SK-N-SH treated with all-trans-retinoic acid at 6 μM for 48 hours (cell line): Measurements from ENCODE around the gene TUSC1.
A peak's percentile ranks its signal among the peaks of the same experiment; 100 is the strongest.

Experiments
- ATAC-seq: fragments of 200-7000 bp; cut with Tn5 transposase; 3 replicates; pipeline ENCODE4 v1.9.1; 2020; ENCODE audit warnings: mild to moderate bottlenecking, moderate library complexity
- ARNTL ChIP-seq: fragments of 450-650 bp; formaldehyde crosslinking; IDR thresholded peaks from 2 replicates; pipeline ENCODE4 v1.5.0; 2020; ENCODE audit warnings: low read depth, mild to moderate bottlenecking, moderate library complexity, borderline replicate concordance
- BACH2 ChIP-seq: fragments of 250-450 bp; sonication (Bioruptor Pico); IDR thresholded peaks from 2 replicates; pipeline ENCODE4 v1.9.0; 2021; ENCODE audit warnings: mild to moderate bottlenecking, borderline replicate concordance
- ESRRG ChIP-seq: fragments of 250-450 bp; sonication (Bioruptor Pico); IDR thresholded peaks from 2 replicates; pipeline ENCODE4 v1.6.1; 2021; ENCODE audit warnings: mild to moderate bottlenecking
- ISL1 ChIP-seq: fragments of 250-450 bp; sonication (Bioruptor Pico); IDR thresholded peaks from 2 replicates; pipeline ENCODE4 v2.1.2; 2022; ENCODE audit warnings: mild to moderate bottlenecking, moderate library complexity
- OSR1 ChIP-seq: fragments of 250-450 bp; sonication (Bioruptor Pico); IDR thresholded peaks from 2 replicates; pipeline ENCODE4 v1.8.0; 2022; ENCODE audit warnings: moderate library complexity, mild to moderate bottlenecking, inconsistent platforms
- RARB ChIP-seq: fragments of 250-450 bp; sonication (Bioruptor Pico); IDR thresholded peaks from 2 replicates; pipeline ENCODE4 v1.8.0; 2021; ENCODE audit warnings: mild to moderate bottlenecking, moderate library complexity
- TCF4 ChIP-seq: fragments of 250-450 bp; sonication (Bioruptor Pico); IDR thresholded peaks from 2 replicates; pipeline ENCODE4 v1.8.0; 2021; ENCODE audit warnings: mild to moderate bottlenecking, moderate library complexity, borderline replicate concordance
- TOX ChIP-seq: fragments of 250-450 bp; sonication (Bioruptor Pico); IDR thresholded peaks from 2 replicates; pipeline ENCODE4 v1.8.0; 2021; ENCODE audit warnings: mild to moderate bottlenecking, moderate library complexity, borderline replicate concordance
- ZC3H10 ChIP-seq: fragments of 250-450 bp; sonication (Bioruptor Pico); IDR thresholded peaks from 2 replicates; pipeline ENCODE4 v1.5.1; 2021; ENCODE audit warnings: mild to moderate bottlenecking, moderate library complexity
- ZFP3 ChIP-seq: fragments of 250-450 bp; sonication (Bioruptor Pico); IDR thresholded peaks from 2 replicates; pipeline ENCODE4 v1.5.0; 2020; ENCODE audit warnings: mild to moderate bottlenecking, moderate library complexity
- ZNF565 ChIP-seq: fragments of 450-650 bp; formaldehyde crosslinking; conservative IDR thresholded peaks from 2 replicates; pipeline ENCODE4 v1.5.0; 2020; ENCODE audit warnings: low read depth, mild to moderate bottlenecking, moderate library complexity
- ZNF70 ChIP-seq: fragments of 450-650 bp; formaldehyde crosslinking; IDR thresholded peaks from 2 replicates; pipeline ENCODE4 v1.5.0; 2020; ENCODE audit warnings: mild to moderate bottlenecking, moderate library complexity
- ZNF8 ChIP-seq: fragments of 450-650 bp; formaldehyde crosslinking; IDR thresholded peaks from 2 replicates; pipeline ENCODE4 v1.5.0; 2020; ENCODE audit warnings: mild to moderate bottlenecking, moderate library complexity
- TF ChIP-seq, protein P1 (sequence below): fragments of 250-450 bp; sonication (Bioruptor Pico); IDR thresholded peaks from 2 replicates; pipeline ENCODE4 v1.5.1; 2021; ENCODE audit warnings: mild to moderate bottlenecking, moderate library complexity
- TF ChIP-seq, protein P2 (sequence below): fragments of 250-450 bp; sonication (Bioruptor Pico); IDR thresholded peaks from 2 replicates; pipeline ENCODE4 v1.8.0; 2020; ENCODE audit warnings: mild to moderate bottlenecking, moderate library complexity, borderline replicate concordance
- TF ChIP-seq, protein P3 (sequence below): fragments of 250-450 bp; sonication (Bioruptor Pico); IDR thresholded peaks from 2 replicates; pipeline ENCODE4 v1.5.1; 2020; ENCODE audit warnings: low read depth, mild to moderate bottlenecking, moderate library complexity
- TF ChIP-seq, protein P4 (sequence below): fragments of 250-450 bp; sonication (Bioruptor Pico); IDR thresholded peaks from 2 replicates; pipeline ENCODE4 v1.5.0; 2020; ENCODE audit warnings: mild to moderate bottlenecking, moderate library complexity

Gene TUSC1

DNA sequence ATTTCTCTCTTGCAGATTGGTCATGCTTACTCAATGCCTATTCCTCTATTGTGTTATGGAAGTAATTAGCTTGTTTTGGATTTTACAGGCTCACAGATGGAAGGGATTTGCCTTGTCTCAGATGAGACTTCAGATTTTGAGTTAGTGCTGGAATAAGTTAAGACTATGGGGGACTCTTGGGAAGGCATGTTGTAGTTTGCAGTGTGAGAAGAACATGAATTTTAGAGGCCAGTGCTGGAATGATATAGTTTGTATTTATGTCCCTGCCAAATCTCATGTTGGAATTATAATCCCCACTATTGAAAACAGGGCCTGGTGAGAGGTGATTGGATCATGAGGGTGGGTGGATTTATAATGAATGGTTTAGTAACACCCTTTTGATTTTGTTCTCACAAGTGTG is 6.1 kb upstream of the TUSC1 start:
- ATAC-seq = no peak
- no peak for TF ChIP-seq ZNF70
- TF ChIP-seq, protein P1, sequence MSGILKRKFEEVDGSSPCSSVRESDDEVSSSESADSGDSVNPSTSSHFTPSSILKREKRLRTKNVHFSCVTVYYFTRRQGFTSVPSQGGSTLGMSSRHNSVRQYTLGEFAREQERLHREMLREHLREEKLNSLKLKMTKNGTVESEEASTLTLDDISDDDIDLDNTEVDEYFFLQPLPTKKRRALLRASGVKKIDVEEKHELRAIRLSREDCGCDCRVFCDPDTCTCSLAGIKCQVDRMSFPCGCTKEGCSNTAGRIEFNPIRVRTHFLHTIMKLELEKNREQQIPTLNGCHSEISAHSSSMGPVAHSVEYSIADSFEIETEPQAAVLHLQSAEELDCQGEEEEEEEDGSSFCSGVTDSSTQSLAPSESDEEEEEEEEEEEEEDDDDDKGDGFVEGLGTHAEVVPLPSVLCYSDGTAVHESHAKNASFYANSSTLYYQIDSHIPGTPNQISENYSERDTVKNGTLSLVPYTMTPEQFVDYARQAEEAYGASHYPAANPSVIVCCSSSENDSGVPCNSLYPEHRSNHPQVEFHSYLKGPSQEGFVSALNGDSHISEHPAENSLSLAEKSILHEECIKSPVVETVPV (CRISPR knock-in tag) = no peak
- TF ChIP-seq ZNF565 = no peak
- TF ChIP-seq ESRRG = no peak
- no peak for TF ChIP-seq TCF4 (CRISPR knock-in tag)
- TF ChIP-seq RARB (CRISPR knock-in tag) = no peak
- TF ChIP-seq ZFP3 (CRISPR knock-in tag) = no peak
- TF ChIP-seq BACH2 = no peak
- TF ChIP-seq, protein P2, sequence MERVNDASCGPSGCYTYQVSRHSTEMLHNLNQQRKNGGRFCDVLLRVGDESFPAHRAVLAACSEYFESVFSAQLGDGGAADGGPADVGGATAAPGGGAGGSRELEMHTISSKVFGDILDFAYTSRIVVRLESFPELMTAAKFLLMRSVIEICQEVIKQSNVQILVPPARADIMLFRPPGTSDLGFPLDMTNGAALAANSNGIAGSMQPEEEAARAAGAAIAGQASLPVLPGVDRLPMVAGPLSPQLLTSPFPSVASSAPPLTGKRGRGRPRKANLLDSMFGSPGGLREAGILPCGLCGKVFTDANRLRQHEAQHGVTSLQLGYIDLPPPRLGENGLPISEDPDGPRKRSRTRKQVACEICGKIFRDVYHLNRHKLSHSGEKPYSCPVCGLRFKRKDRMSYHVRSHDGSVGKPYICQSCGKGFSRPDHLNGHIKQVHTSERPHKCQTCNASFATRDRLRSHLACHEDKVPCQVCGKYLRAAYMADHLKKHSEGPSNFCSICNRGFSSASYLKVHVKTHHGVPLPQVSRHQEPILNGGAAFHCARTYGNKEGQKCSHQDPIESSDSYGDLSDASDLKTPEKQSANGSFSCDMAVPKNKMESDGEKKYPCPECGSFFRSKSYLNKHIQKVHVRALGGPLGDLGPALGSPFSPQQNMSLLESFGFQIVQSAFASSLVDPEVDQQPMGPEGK (CRISPR knock-in tag) = no peak
- TF ChIP-seq TOX (CRISPR knock-in tag) = no peak
- no peak for TF ChIP-seq ARNTL (CRISPR knock-in tag)
- TF ChIP-seq, protein P3, sequence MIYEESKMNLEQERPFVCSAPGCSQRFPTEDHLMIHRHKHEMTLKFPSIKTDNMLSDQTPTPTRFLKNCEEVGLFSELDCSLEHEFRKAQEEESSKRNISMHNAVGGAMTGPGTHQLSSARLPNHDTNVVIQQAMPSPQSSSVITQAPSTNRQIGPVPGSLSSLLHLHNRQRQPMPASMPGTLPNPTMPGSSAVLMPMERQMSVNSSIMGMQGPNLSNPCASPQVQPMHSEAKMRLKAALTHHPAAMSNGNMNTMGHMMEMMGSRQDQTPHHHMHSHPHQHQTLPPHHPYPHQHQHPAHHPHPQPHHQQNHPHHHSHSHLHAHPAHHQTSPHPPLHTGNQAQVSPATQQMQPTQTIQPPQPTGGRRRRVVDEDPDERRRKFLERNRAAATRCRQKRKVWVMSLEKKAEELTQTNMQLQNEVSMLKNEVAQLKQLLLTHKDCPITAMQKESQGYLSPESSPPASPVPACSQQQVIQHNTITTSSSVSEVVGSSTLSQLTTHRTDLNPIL (CRISPR knock-in tag) = no peak
- TF ChIP-seq, protein P4, sequence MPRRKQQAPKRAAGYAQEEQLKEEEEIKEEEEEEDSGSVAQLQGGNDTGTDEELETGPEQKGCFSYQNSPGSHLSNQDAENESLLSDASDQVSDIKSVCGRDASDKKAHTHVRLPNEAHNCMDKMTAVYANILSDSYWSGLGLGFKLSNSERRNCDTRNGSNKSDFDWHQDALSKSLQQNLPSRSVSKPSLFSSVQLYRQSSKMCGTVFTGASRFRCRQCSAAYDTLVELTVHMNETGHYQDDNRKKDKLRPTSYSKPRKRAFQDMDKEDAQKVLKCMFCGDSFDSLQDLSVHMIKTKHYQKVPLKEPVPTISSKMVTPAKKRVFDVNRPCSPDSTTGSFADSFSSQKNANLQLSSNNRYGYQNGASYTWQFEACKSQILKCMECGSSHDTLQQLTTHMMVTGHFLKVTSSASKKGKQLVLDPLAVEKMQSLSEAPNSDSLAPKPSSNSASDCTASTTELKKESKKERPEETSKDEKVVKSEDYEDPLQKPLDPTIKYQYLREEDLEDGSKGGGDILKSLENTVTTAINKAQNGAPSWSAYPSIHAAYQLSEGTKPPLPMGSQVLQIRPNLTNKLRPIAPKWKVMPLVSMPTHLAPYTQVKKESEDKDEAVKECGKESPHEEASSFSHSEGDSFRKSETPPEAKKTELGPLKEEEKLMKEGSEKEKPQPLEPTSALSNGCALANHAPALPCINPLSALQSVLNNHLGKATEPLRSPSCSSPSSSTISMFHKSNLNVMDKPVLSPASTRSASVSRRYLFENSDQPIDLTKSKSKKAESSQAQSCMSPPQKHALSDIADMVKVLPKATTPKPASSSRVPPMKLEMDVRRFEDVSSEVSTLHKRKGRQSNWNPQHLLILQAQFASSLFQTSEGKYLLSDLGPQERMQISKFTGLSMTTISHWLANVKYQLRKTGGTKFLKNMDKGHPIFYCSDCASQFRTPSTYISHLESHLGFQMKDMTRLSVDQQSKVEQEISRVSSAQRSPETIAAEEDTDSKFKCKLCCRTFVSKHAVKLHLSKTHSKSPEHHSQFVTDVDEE (CRISPR knock-in tag) = no peak
- no peak for TF ChIP-seq ZNF8 (CRISPR knock-in tag)

DNA sequence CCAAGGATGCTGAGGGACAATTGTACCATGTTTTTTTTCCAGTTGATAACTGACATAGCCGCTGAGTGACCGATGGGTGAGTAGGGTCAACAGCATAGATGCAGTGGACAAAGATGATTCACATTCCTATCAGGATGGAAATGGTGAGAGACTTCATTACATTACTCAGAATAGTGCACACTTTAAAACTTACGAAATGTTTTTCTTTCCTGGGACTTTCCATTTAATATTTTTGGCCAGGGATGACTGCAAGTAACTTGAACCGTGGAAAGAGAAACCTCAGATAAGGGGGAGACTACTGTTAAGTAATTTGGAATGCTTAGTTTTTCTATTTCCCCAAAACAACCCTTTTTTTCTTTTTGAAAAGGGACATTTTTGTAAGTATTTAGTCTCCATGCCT is 3.0 kb upstream of the TUSC1 start:
- TF ChIP-seq ISL1 (CRISPR knock-in tag) = peak; percentile 61
- TF ChIP-seq ARNTL (CRISPR knock-in tag) = no peak
- ATAC-seq = no peak

DNA sequence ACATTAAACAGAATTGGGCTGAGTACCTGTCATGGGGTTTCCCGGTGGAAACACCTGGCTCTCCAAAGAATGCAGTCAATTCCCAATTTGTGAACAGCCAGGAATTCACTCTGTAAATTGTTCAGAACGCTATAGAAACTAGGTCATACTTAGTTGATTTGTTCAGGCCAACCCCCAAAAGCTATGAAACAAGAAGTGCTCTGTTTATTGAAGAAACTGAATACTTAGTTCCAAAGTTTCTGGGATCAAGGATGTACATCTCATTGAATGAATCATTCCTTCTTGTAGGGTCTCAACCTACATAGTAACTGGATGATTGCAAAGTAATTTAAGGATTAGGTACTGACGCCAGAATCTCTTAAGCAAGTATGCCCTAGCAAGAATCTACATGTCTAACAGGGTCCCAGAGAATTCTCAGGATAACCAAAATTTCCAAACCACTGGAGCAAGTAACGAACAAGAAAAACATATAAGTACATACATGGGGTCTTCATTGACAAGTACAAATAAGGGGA is 659 bp upstream of the TUSC1 start:
- ATAC-seq = no peak
- TF ChIP-seq RARB (CRISPR knock-in tag) (no peak), ZFP3 (CRISPR knock-in tag) (no peak), ESRRG (no peak), ZNF565 (no peak), ZNF8 (CRISPR knock-in tag) (no peak), ZNF70 (no peak), ZC3H10 (no peak), OSR1 (CRISPR knock-in tag) (no peak)
- TF ChIP-seq, protein P1 (CRISPR knock-in tag) = no peak
- TF ChIP-seq, protein P2 (CRISPR knock-in tag) = no peak
